OCI-LY3 (cell line): ENCODE data around the gene GTF3C2.

Experiments
- EZH2phosphoT487 ChIP-seq: fragments of 200-600 bp; shearing (Covaris generic); IDR thresholded peaks from 2 replicates; pipeline ENCODE4 v1.6.1; 2018; ENCODE audit warnings: antibody characterized with exemption, mixed run types, low read depth
- TF ChIP-seq, protein P1 (sequence below): fragments of 200-600, 300-600 bp; sonication (generic); IDR thresholded peaks from 2 replicates; pipeline ENCODE4 v1.5.1; 2014; ENCODE audit warnings: antibody characterized with exemption, low read length, low read depth

DNA sequence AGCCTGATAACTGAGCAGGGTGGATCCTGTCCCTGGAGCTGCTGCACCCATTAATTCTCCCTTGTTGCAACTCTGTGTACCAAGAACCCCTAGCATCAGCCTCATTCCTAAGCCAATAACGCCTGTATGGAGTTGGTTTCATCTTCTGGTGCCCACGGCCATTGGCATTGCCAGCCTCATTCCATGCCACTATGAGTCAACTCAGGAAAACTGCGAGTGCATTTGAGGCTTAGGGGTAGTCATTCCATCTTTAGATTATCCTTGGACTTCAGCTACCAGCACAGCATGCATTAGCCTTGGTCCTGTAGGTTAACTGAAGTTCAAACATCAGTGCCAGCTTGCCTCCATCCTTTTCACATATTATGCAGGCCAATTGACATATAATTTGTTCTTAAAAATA lies 75.7 kb downstream of the GTF3C2 start:
- TF ChIP-seq, protein P1, sequence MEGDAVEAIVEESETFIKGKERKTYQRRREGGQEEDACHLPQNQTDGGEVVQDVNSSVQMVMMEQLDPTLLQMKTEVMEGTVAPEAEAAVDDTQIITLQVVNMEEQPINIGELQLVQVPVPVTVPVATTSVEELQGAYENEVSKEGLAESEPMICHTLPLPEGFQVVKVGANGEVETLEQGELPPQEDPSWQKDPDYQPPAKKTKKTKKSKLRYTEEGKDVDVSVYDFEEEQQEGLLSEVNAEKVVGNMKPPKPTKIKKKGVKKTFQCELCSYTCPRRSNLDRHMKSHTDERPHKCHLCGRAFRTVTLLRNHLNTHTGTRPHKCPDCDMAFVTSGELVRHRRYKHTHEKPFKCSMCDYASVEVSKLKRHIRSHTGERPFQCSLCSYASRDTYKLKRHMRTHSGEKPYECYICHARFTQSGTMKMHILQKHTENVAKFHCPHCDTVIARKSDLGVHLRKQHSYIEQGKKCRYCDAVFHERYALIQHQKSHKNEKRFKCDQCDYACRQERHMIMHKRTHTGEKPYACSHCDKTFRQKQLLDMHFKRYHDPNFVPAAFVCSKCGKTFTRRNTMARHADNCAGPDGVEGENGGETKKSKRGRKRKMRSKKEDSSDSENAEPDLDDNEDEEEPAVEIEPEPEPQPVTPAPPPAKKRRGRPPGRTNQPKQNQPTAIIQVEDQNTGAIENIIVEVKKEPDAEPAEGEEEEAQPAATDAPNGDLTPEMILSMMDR: no peak
- no peak for TF ChIP-seq EZH2phosphoT487
